Fibroblast of skin of scalp (primary cell): ENCODE results near the gene ZFHX2.
A peak's percentile ranks its signal among the peaks of the same experiment; 100 is the strongest.
"Not testable (repeated sequence)": the region's sequence is repeated elsewhere in the genome, so short reads cannot be mapped to it uniquely, and the experiment has no call there.

Source experiments
- DNase-seq: peaks from one replicate; pipeline ENCODE4 v3.0.0-alpha.2; 2013

Gene ZFHX2

GRCh38 chr14:23539248-23540140 is 12.1 kb downstream of the ZFHX2 start:
- peak; percentile 46 for DNase-seq

- DNase-seq = peak; percentile 38
Observed at GRCh38 chr14:23538785-23539184, 12.8 kb downstream of the ZFHX2 start.

GRCh38 chr14:23538050-23538718 is 13.4 kb downstream of the ZFHX2 start:
- DNase-seq = no peak

- DNase-seq = no peak
Observed at GRCh38 chr14:23537351-23538049, 14.1 kb downstream of the ZFHX2 start.

GRCh38 chr14:23536906-23537305 is 14.7 kb downstream of the ZFHX2 start:
- DNase-seq = not testable (repeated sequence)

GRCh38 chr14:23536494-23536893 is 15.1 kb downstream of the ZFHX2 start:
- no peak for DNase-seq

- no peak for DNase-seq
Observed at GRCh38 chr14:23535943-23536342, 15.6 kb downstream of the ZFHX2 start.

GRCh38 chr14:23533652-23534435 is 17.7 kb downstream of the ZFHX2 start:
- DNase-seq = no peak

- no peak for DNase-seq
Observed at GRCh38 chr14:23532658-23533057, 18.9 kb downstream of the ZFHX2 start.

GRCh38 chr14:23531391-23531790 is 20.2 kb downstream of the ZFHX2 start:
- no peak for DNase-seq

- no peak for DNase-seq
Observed at GRCh38 chr14:23530375-23531055, 21.1 kb downstream of the ZFHX2 start.

GRCh38 chr14:23529016-23529415 is 22.5 kb downstream of the ZFHX2 start:
- DNase-seq = no peak

- no peak for DNase-seq
Observed at GRCh38 chr14:23528555-23528954, 23.0 kb downstream of the ZFHX2 start.

GRCh38 chr14:23525611-23526010 is 26.0 kb downstream of the ZFHX2 start:
- DNase-seq = no peak

GRCh38 chr14:23524954-23525353 is 26.6 kb downstream of the ZFHX2 start:
- no peak for DNase-seq

- DNase-seq = no peak
Observed at GRCh38 chr14:23523229-23524016, 28.1 kb downstream of the ZFHX2 start.

GRCh38 chr14:23522643-23523198 is 28.8 kb downstream of the ZFHX2 start:
- no peak for DNase-seq

- no peak for DNase-seq
Observed at GRCh38 chr14:23521785-23522640, 29.6 kb downstream of the ZFHX2 start.

- DNase-seq = no peak
Observed at GRCh38 chr14:23520899-23521533, 30.5 kb downstream of the ZFHX2 start.
